Heart left ventricle (tissue), 16 donors: ENCODE data around the gene SARM1. TPM values are rescaled to one million over a fixed set of nuclear protein-coding genes. Genes with fewer than 3 reads are reported as not detected.

Experiments used
- ATAC-seq, 4 donors: fragments of 200-7000 bp; cut with Tn5 transposase; one replicate each; pipeline ENCODE4 v1.9.1; 2020 to 2022; ENCODE audit warnings: moderate library complexity in 4 of 4, mild to moderate bottlenecking in 3 of 4, moderate number of reproducible peaks in 1 of 4
- DNase-seq, 5 donors: peaks; one replicate each; pipeline ENCODE4 v3.0.0-alpha.2; 2020
- H3K27ac ChIP-seq, 12 donors: fragments of 200-600 bp; sonication (generic) in 4 of 12; one replicate each; pipeline versions ENCODE4 v1.5.0 to v1.8.0; 2016 to 2022; ENCODE audit warnings: mild to moderate bottlenecking in 2 of 12
- H3K27me3 ChIP-seq, 9 donors: fragments of 200-600 bp; sonication (generic) in 2 of 9; one replicate each; pipeline versions ENCODE4 v1.5.1 to v1.8.0; 2016 to 2022; ENCODE audit warnings: mild to moderate bottlenecking in 3 of 9
- H3K36me3 ChIP-seq, 9 donors: fragments of 200-600 bp; sonication (generic) in 2 of 9; one replicate each; pipeline versions ENCODE4 v1.5.0 to v1.8.0; 2018 to 2022; ENCODE audit warnings: mild to moderate bottlenecking in 2 of 9
- H3K4me1 ChIP-seq, 12 donors: fragments of 200-600 bp; sonication (generic) in 4 of 12; one replicate each; pipeline versions ENCODE4 v1.5.0 to v1.8.0; 2016 to 2022; ENCODE audit warnings: mild to moderate bottlenecking in 3 of 12
- H3K4me3 ChIP-seq, 12 donors: fragments of 200-600 bp; sonication (generic) in 4 of 12; one replicate each; pipeline versions ENCODE4 v1.5.0 to v1.8.0; 2017 to 2022; ENCODE audit warnings: mild to moderate bottlenecking in 9 of 12, moderate library complexity in 4 of 12
- H3K9me3 ChIP-seq, 12 donors: fragments of 200-600 bp; sonication (generic) in 4 of 12; one replicate each; pipeline versions ENCODE4 v1.5.0 to v1.8.0; 2016 to 2022; ENCODE audit warnings: mild to moderate bottlenecking in 1 of 12
- CTCF ChIP-seq, 12 donors: fragments of 200-600 bp; sonication (generic) in 4 of 12; IDR thresholded peaks; one replicate each; pipeline versions ENCODE4 v1.5.0 to v1.8.0; 2018 to 2022; ENCODE audit warnings: antibody characterized with exemption in 12 of 12, mild to moderate bottlenecking in 5 of 12
- POLR2A ChIP-seq, 2 donors: fragments of 450-650 bp; IDR thresholded peaks; one replicate each; pipeline ENCODE4 v1.6.1; 2017; ENCODE audit warnings: antibody characterized with exemption in 2 of 2, mild to moderate bottlenecking in 2 of 2, moderate library complexity in 2 of 2
- WGBS, 4 donors: extraction: QIAGEN DNeasy Blood & Tissue Kit in 2 of 4; methylation state at CpG; one replicate each; pipeline versions ENCODE4 v1.1.5 to v1.1.7; 2013 to 2018; 5-methylcytosine and 5-hydroxymethylcytosine counted together
- intact Hi-C, 10 donors: fragments of 100-400 bp; cut with DNase I; formaldehyde crosslinking; loops; one replicate each; pipeline versions ENCODE4 v1.11.1 to v1.14.2; 2022
- polyA plus RNA-seq, 2 donors: library from polyadenylated mRNA; stranded (reverse); fragments of 200-250 nt; gene quantifications; one replicate each; pipeline ENCODE4 v1.2.3, GENCODE V29; 2013
- total RNA-seq, 9 donors: library from RNA; depleted of rRNA in 2 of 9; stranded (reverse); fragments of >200 nt in 2 of 9; fragmentation: NEBNext Ultra II Directional in 3 of 9; extraction: Animal tissue kit (Norgen Biotek cat#: 25700) in 3 of 9; gene quantifications; one replicate each; pipeline versions ENCODE4 v1.1.0 to v1.2.4, GENCODE V29; 2016 to 2023
- donor health status: ischemic (EF 13 %, LVEDD 7.1; RV severe dilation, severe dysfunction).
- donor health status: healthy with polysubstance abuse.
- donor health status: DM: no; HTN: yes; CAD: no.
- donor health status: DM: no; HTN: no; CAD: no.
- donor health status: ischemic (EF 25% LVEDD 6.9; RV normal size, moderate dysfunction).
- donor health status: ischemic (EF 25% LVEDD 5.7; RV mildly dilated, moderate dysfunction).
- donor health status: healthy.
- donor health status: DM: yes; HTN: yes; CAD: no.
- donor health status: ischemic (EF 35%, LVEDD 5.7; RV mildly dilated, moderate dysfunction).
- donor health status: nonischemic (EF 11% LVEDD 7.7; RV severe dilation, severe dysfunction).
- donor health status: DM: yes; HTN: yes; CAD: no.
- donor health status: PGD.
- donor health status: ischemic (EF 29% LVEDD 5.4; RV normal size, mild dysfunction).
- donor health status: nonischemic (EF 23%, LVEDD 6.1; RV moderate dilation, normal function).

SARM1 gene
- total and polyA plus RNA-seq, 11 donors = 3.7 to 11.3 (median 7.6) TPM

- no peak overlapping the region for H3K27ac ChIP-seq
- peaks cover 0 to 38% (median 33%) of the 10 kb centered on the region in 9 donors for H3K36me3 ChIP-seq
- ATAC-seq (no peak), DNase-seq (no peak)
- no peak overlapping the region for H3K4me3 ChIP-seq
- 82 to 92% (median 87%) methylated on average over 5 of the region's 5 CpGs for WGBS, 4 donors
- H3K4me1 ChIP-seq = peaks cover 0 to 5% (median 0%) of the 10 kb centered on the region in 12 donors
- no peak for TF ChIP-seq POLR2A (IDR thresholded peaks at IDR 0.05)
- no peak for TF ChIP-seq CTCF (IDR thresholded peaks at IDR 0.05)
- H3K27me3 ChIP-seq = no peaks in the 10 kb centered on the region
- intact Hi-C loops = no loop called here
- no peaks in the 10 kb centered on the region for H3K9me3 ChIP-seq
Measured at GRCh38 chr17:28325211-28325610, 46.3 kb upstream of the SARM1 start.

GRCh38 chr17:28326114-28326513 is 45.4 kb upstream of the SARM1 start:
- H3K4me1 ChIP-seq = peaks cover 0 to 5% (median 0%) of the 10 kb centered on the region in 12 donors
- no peak for DNase-seq
- intact Hi-C loops = no loop called here
- no peaks in the 10 kb centered on the region for H3K27me3 ChIP-seq
- no peaks in the 10 kb centered on the region for H3K9me3 ChIP-seq
- no peak overlapping the region for H3K27ac ChIP-seq
- WGBS, 4 donors = 92 to 94% (median 94%) methylated on average over 7 of the region's 7 CpGs
- no peak overlapping the region for H3K4me3 ChIP-seq
- no peak for ATAC-seq
- TF ChIP-seq CTCF (IDR thresholded peaks at IDR 0.05) = no peak
- TF ChIP-seq POLR2A (IDR thresholded peaks at IDR 0.05) = no peak
- peaks cover 0 to 47% (median 42%) of the 10 kb centered on the region in 9 donors for H3K36me3 ChIP-seq

- Histone ChIP-seq H3K36me3 (peaks cover 0 to 56% (median 51%) of the 10 kb centered on the region in 9 donors), H3K9me3 (no peaks in the 10 kb centered on the region), H3K27ac (no peak overlapping the region), H3K4me1 (peaks cover 0 to 5% (median 0%) of the 10 kb centered on the region in 12 donors), H3K27me3 (no peaks in the 10 kb centered on the region), H3K4me3 (no peak overlapping the region)
- DNase-seq = no peak
- no peak for ATAC-seq
- intact Hi-C loops = no loop called here
- 92 to 95% (median 95%) methylated on average over 9 of the region's 9 CpGs for WGBS, 4 donors
- no peak for TF ChIP-seq POLR2A (IDR thresholded peaks at IDR 0.05)
- no peak for TF ChIP-seq CTCF (IDR thresholded peaks at IDR 0.05)
Measured at GRCh38 chr17:28327031-28327607, 44.4 kb upstream of the SARM1 start.

- H3K36me3 ChIP-seq = peaks cover 0 to 60% (median 51%) of the 10 kb centered on the region in 9 donors
- H3K4me3 ChIP-seq = no peak overlapping the region
- ATAC-seq (no peak), DNase-seq (no peak)
- no peaks in the 10 kb centered on the region for H3K9me3 ChIP-seq
- H3K27me3 ChIP-seq = no peaks in the 10 kb centered on the region
- H3K27ac ChIP-seq = no peak overlapping the region
- intact Hi-C loops = no loop called here
- TF ChIP-seq POLR2A (IDR thresholded peaks at IDR 0.05) (no peak), CTCF (IDR thresholded peaks at IDR 0.05) (no peak)
- H3K4me1 ChIP-seq = peaks cover 0 to 5% (median 0%) of the 10 kb centered on the region in 12 donors
- WGBS, 4 donors = 65 to 71% (median 68%) methylated on average over 3 of the region's 3 CpGs
Measured at GRCh38 chr17:28327709-28328108, 43.8 kb upstream of the SARM1 start.
